GM15510 (cell line): ENCODE results near the gene STARD4.

Source experiments
- POLR2A ChIP-seq: IDR thresholded peaks from 3 replicates; pipeline ENCODE4 v1.6.1; 2011; ENCODE audit warnings: borderline replicate concordance; ENCODE audit not compliant: insufficient read length; ENCODE audit errors: extremely low read depth

Gene STARD4

DNA sequence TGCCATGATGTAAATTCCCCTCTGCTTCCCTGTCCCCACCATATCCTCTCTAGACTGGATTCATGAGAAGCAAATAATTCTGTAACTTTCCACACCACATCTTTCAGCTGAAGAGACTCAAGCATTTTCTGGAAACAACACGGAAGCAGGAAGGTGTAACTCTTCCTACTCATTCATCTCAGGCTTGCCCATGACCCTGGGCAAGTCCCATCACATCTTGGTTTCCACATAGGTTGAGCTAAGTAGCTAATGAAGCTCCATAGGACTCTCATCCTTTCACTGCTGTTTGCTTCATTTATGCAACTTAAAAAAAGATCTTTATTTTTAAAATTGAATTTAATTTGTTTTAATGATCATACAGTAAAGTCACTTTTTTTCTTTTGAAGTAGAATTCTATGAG is 32.7 kb upstream of the STARD4 start:
- no peak for TF ChIP-seq POLR2A

DNA sequence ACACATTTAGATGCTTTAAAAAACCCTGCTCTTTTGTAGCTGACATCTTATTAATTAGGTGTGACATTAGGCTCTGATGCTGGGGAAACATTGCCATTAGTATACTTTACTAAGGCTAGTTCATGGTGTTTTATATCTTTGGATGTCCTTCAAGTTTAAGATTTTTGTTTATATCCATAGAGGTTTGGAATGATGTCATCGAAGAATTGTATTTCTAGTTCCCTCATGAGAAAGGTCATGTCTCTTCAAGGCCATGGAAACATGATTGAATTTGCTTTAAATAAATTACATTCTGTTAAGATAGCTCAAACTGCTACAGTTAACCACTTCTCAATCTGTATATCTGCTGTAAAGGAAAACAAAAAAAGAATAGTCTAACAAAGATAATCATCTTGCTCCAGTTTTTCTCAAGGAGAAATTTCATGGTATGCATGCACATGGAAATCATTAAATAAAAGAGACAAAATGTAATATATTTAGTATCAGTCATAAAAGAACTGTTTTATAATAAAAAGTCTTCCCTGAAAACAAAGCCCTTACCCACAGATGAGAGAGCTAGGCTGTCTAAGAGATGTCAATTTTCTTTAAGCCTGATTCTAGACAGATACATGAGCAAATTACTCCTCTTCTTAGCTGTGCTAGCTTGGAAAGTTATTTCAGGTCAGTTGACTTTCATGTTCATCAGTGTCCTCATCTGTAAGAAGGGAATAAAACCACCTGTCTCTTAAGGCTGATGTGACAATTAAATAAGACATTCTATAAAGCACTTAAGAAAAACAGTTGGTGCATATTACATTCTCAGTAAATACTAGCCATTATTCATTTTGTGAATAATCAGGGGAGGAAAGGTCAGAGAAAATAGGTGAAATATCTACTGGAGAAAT is 25.0 kb upstream of the STARD4 start:
- no peak for TF ChIP-seq POLR2A

DNA sequence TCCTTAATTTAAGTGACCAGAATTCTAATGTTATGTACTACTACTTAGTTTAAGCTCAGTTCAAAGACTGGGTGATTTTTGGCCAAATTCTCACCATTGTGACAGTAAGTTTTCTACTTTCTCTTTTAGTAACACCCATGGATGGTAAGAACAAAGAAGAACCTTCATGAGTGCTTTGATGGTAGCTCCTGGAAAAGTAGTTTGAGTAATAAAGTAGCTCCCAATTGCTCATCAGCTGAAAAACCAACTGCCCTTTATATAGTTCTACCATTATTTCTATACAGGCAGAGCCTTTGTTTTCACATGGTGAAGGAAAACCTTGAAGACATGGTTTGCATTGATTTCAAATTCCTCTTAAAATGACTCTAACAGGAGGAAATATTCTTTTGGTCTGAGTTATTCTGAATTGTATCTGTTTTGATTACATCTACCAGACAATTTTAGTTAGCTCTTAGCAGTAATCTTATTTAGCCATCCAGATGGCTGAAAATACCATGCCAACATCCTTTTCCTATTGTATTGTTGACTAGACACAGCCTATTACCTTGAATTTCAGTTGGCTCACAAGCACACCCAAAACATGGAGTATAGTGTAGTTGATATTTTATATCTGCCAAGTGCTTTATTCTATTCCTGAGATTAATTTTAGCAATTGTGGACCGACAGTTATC is 23.7 kb upstream of the STARD4 start:
- no peak for TF ChIP-seq POLR2A

DNA sequence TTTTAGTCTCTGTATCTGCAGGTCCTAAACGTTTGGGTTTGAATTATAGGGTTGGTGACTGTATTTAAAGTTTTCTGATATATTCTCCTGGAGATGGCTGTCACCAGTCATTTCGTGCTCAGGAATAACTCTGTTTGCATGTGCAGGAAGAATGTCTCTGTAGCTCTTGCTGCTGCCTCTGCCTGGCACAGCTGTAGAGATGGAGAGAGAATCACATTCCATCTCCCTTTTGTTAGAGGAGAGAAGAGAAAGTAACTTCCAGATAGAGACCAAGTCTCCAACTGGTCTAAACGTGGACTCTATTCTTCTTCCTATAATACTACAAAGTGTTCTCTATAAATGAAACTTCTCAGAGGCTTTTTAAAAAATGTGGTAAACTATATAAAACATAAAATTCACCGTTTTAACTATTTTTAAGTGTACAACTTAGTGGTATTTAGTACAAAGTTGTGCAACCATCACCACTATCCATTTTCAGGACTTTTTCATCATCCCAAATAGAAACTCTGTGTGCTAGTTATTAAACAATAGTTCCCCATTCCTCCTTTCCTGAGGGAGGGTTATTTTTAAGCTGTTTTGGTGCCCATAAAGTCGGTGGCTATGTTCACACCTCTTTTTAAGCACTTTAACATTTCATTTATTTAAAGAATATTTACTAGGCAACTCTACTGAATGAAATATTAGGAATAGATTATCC is 20.7 kb upstream of the STARD4 start:
- TF ChIP-seq POLR2A = no peak

DNA sequence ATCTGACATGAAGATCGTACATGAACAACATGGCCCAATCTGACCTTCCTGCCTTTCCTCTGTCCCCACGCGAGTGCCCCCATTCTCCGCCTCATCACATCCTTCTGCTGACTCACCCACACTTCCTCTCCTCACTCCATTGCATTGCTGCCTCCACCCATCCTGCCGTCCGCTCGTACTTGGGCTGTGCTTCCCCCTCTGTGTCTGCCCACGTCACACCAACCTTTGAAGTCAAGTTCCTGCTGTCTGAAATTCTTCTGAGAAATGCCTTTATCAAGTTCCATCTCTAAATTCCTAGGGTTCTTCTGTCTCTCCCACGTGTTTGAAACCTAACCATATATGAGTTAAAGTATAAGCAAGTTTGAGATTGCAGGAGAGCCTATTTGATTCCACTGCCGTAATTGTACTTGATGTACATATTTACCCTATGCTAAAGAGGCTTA is 18.0 kb upstream of the STARD4 start:
- TF ChIP-seq POLR2A = no peak

DNA sequence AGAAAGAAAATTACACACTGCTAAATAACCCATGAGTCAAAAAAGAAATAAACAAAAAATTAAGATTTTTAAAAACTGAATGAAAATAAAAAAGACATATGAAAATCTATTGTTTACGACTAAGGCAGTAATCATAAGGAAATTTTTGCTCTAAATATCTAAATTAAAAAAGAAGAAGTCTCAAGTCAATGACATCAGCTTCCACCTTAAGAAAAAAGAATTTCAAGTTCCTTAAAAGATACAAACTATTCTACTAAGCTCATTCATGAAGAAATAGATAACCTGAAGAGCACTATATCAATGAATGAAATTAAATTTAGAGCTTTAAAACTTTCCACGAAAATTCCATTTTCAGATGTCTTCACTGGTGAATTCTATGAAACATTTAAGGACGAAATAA is 15.7 kb upstream of the STARD4 start:
- no peak for TF ChIP-seq POLR2A

DNA sequence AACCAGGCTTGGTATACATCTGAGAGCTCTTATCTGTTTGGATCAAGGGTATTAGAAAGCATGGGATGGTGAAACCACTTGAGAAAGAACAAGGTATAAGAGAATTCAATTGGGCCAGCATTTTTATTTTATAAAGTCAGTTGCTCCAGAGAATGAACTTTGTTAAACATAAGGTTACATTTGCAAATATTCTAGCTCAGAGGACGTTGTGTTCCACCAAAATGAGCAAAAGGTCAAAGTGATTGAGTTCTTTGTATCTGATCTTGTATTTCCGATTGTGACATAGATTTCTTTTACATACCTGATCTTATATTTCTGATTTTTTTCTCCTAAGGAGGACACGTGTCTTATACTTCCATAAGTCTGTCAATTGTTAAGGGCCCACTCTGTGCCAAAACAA is 8.6 kb upstream of the STARD4 start:
- no peak for TF ChIP-seq POLR2A

DNA sequence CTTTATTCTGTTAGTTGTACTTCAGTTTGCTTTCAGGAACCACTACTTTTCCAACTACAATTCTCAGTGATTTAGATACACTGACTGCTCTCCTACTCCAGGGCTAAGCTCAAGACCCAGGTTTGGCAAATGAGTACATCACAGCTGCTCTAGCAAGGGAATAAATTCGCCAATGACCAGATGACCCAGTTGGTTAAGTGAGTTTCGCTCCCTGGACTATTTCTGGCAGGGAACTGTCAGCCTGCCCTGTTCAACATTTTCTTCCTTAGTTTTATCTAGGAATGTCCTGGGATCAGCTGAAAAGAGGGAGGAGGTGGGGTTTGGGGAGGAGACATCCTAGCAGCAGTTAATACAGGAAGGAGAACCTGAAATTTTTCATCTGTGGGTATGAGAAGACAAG is 6.4 kb upstream of the STARD4 start:
- no peak for TF ChIP-seq POLR2A

DNA sequence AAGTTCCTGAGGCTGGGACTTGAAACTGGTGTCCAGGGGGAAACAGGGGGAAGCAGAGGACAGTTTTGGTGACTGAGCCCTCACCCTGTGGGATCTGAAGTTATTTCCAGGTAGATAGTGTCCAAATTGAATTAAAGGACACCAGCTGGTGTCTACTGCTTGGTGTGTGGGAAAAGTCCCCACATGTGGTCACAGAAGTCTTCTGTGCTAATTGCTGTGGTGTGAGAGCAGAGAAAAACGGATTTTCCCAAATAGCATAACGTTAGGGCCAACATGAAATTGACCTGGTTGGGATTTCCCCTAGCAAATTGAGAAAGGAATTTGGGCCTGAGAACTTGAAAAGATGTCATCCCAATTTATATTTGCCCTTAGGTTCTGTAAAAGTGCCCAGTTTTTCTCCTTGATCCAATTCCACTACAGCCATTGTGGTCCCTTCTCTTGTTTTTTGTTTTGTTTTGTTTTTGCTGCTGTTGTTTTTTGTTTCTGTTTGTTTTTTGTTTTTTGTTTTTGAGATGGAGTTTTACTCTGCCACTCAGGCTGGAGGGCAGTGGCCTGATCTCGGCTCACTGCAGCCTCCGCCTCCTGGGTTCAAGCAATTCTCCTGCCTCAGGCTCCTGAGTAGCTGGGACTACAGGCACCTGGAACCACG is 5.6 kb upstream of the STARD4 start:
- no peak for TF ChIP-seq POLR2A

DNA sequence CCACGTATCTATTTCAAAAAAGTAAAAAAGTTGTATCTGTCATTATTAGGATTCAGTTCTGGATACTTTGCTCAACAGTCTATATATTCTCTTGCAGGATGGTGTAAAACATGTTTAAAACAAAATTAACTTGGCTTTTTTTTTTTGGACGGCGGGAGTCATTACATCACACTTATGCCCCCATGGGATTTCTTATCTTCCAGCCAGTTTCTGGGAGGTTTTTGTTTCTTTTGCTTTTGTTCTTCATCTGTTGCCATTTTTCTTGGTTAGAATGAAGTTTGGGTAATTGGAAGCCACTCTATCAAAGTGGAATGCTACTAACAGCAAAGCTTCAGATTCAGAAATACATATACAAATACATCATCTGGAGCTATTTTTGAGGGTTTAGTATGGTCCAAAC is 1.8 kb upstream of the STARD4 start:
- TF ChIP-seq POLR2A = no peak

DNA sequence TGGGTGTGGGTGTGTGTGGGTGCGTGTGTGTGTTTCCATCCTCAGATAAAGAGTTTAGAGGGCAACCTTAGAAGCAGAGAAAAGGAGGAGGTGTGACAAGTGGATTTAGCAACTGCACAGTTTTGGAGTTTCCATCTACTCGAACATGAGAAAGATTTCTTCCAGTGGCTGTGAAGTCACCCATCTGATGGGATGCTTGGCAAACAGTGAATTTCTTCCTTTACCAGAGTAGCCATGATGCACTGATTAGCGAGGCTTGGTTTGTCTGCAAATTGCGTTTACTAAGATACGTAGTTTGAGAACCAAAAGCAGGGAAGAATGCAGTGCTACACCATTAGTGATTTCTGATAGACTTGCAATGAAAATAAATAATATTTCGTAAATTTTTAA is 791 bp upstream of the STARD4 start:
- TF ChIP-seq POLR2A = no peak

DNA sequence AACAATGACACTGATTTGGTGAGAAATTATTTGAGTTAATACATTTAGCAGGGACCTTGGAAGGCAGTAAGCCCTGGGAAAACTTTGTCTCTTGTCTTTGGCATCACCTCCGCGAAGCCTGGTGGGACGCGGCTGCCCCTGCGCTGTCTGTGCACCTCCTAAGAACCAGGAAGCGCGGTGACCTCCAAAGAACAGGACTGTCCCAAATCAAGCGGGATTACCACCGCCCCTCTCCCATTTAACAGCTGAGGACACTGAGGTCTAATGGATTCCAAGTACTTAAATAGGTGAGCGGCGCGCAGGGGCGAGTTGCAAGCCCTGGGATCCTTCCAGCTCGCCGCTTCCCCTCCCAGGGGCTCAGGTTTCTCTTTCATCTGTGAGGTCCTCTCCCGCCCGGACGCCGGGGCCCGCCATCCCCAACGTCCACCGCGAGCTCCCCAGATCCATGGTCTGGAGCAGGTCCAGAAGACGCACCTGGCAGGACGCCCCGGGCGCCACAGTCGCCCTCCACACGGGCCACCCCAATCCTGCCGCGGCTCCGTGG is 432 bp downstream of the STARD4 start:
- TF ChIP-seq POLR2A = no peak

DNA sequence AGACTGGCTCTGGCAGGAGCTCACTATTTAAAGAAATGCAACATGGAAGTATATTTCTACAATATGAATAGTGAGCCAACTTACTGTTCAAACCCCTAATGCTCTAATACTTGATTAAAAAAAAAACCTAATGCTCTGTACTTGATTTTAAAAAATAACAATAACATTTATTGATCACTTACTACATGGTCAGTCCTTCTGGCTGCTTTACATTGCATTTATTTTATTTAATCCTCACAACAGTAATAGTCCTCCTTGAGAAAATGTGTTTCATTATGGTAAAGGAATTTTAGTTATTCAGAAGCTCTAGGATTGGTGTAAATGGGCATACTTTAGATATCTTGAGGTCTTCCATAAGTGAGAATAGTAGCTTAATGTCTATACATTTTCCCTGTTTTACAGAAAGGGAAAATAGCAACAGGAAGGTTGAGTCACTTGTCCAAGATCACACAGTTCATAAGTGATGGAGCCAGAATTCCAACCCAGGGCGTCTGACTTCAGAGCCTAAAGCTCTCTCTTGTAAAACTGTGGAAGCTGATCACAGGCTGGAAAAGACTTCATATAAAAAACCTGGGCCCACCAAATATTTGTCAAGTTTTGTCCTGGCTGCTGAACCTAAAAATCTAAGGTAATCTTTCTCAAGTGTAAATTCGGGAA is 1.0 kb downstream of the STARD4 start:
- TF ChIP-seq POLR2A = no peak

DNA sequence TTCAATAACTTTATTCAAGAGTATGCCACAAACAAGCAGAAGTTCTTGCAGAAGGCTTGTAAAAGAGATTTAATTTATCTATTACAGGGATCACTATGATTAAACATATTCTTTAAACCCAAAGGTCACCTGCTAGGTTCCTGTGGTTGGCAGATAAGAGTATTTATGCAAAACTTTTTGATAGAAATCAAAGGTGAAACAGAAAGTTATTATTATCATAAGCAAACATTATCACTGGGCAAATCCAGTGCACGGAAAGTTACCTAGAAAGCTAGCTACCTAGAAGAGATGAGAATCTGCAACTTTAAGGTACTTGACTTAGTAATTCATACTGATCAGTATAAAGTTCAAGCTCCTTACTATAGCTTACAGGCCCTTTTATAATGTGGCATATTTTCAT is 3.2 kb downstream of the STARD4 start:
- no peak for TF ChIP-seq POLR2A
